ENCODE data around the gene RAB6B.

The RAB6B gene

GRCh38 chr3:133894353-133895207, 1.1 kb downstream of the RAB6B start:
- no peak for DNase-seq (ENCODE audit: low read depth, low spot score)

- no peak for DNase-seq (ENCODE audit: low read depth, low spot score)
Observed at GRCh38 chr3:133893683-133894352, 1.9 kb downstream of the RAB6B start.

GRCh38 chr3:133892541-133893231, 3.0 kb downstream of the RAB6B start:
- no peak for DNase-seq (ENCODE audit: low read depth, low spot score)

- DNase-seq (ENCODE audit: low read depth, low spot score): no peak
Observed at GRCh38 chr3:133891662-133892378, 3.9 kb downstream of the RAB6B start.

- no peak for DNase-seq (ENCODE audit: low read depth, low spot score)
Observed at GRCh38 chr3:133890972-133891644, 4.6 kb downstream of the RAB6B start.

- DNase-seq (ENCODE audit: low read depth, low spot score): no peak
Observed at GRCh38 chr3:133890037-133890436, 5.6 kb downstream of the RAB6B start.

GRCh38 chr3:133888726-133889340, 6.8 kb downstream of the RAB6B start:
- no peak for DNase-seq (ENCODE audit: low read depth, low spot score)

GRCh38 chr3:133887803-133888703, 7.6 kb downstream of the RAB6B start:
- no peak for DNase-seq (ENCODE audit: low read depth, low spot score)

- no peak for DNase-seq (ENCODE audit: low read depth, low spot score)
Observed at GRCh38 chr3:133887074-133887802, 8.4 kb downstream of the RAB6B start.

- no peak for DNase-seq (ENCODE audit: low read depth, low spot score)
Observed at GRCh38 chr3:133886031-133886722, 9.5 kb downstream of the RAB6B start.

GRCh38 chr3:133884887-133885711, 10.6 kb downstream of the RAB6B start:
- no peak for DNase-seq (ENCODE audit: low read depth, low spot score)

GRCh38 chr3:133884054-133884886, 11.4 kb downstream of the RAB6B start:
- DNase-seq (ENCODE audit: low read depth, low spot score): no peak

GRCh38 chr3:133883641-133884040, 12.0 kb downstream of the RAB6B start:
- no peak for DNase-seq (ENCODE audit: low read depth, low spot score)

- no peak for DNase-seq (ENCODE audit: low read depth, low spot score)
Observed at GRCh38 chr3:133882986-133883586, 12.6 kb downstream of the RAB6B start.

GRCh38 chr3:133881939-133882825, 13.5 kb downstream of the RAB6B start:
- no peak for DNase-seq (ENCODE audit: low read depth, low spot score)

Measured in activated naive CD8-positive, alpha-beta T cell treated with anti-CD3 and anti-CD28 coated beads, Interleukin-2, amount 50 U/mL, for 16 hours (primary cell).